ENCODE results near the gene CAMK2N1. TPM values are rescaled to one million over a fixed set of nuclear protein-coding genes. Genes with fewer than 3 reads are reported as not detected.

The CAMK2N1 gene
- total and polyA plus RNA-seq, 12 donors = 0.89 to 68.7 (median 32.6) TPM

DNA sequence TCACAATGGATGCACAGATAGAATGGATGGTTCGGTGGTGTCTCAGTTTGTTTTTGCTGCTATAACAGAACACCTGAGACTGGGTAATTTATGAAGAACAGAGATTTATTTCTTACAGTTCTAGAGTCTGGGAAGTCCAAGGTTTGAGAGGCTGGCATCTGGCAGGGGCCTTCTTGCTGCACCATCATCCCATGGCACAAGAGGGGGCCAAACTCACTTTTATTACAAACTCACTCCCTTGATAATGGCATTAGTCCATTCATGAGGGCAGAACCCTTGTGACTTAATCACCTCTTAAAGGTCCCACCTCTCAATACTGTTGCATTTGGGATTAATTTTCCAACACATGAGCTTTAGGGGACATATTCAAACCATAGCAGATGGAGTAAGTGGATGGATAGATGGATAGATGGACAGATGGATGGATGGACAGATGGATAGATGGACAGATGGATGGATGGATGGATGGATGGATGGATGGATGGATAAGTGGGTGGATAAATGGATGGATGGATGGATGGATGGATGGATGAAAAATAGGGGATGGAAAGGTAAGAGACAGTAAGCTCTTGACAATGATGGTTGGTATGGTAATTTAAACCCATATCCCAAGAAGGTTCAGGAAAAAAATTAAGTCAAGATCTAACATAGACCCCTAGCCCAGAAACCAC, 16.5 kb downstream of the CAMK2N1 start:
- H3K4me1 ChIP-seq (replicated peaks in 1 of 2) = peaks cover 0 to 12% of the 10 kb centered on the region in 2 donors
- intact Hi-C loops (cut with DNase I) = no loop called here
- no peak for TF ChIP-seq POLR2A (IDR thresholded peaks at IDR 0.05)
- TF ChIP-seq, protein P1, sequence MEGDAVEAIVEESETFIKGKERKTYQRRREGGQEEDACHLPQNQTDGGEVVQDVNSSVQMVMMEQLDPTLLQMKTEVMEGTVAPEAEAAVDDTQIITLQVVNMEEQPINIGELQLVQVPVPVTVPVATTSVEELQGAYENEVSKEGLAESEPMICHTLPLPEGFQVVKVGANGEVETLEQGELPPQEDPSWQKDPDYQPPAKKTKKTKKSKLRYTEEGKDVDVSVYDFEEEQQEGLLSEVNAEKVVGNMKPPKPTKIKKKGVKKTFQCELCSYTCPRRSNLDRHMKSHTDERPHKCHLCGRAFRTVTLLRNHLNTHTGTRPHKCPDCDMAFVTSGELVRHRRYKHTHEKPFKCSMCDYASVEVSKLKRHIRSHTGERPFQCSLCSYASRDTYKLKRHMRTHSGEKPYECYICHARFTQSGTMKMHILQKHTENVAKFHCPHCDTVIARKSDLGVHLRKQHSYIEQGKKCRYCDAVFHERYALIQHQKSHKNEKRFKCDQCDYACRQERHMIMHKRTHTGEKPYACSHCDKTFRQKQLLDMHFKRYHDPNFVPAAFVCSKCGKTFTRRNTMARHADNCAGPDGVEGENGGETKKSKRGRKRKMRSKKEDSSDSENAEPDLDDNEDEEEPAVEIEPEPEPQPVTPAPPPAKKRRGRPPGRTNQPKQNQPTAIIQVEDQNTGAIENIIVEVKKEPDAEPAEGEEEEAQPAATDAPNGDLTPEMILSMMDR (IDR thresholded peaks at IDR 0.05) = peak in 3 of 6 experiments; percentile 37 to 49 (median 40)
- no peaks in the 10 kb centered on the region for H3K36me3 ChIP-seq (replicated peaks in 1 of 2)
- no peaks in the 10 kb centered on the region for H3K9me3 ChIP-seq (replicated peaks in 1 of 3)
- no peak overlapping the region for H3K4me3 ChIP-seq
- DNase-seq = peak in 2 of 7 donors; percentile 17 to 33
- H3K27ac ChIP-seq = no peak overlapping the region
- 87 to 100% (median 93%) methylated on average over 1 of the region's 1 CpG for WGBS, 4 donors
- H3K27me3 ChIP-seq = no peaks in the 10 kb centered on the region

DNA sequence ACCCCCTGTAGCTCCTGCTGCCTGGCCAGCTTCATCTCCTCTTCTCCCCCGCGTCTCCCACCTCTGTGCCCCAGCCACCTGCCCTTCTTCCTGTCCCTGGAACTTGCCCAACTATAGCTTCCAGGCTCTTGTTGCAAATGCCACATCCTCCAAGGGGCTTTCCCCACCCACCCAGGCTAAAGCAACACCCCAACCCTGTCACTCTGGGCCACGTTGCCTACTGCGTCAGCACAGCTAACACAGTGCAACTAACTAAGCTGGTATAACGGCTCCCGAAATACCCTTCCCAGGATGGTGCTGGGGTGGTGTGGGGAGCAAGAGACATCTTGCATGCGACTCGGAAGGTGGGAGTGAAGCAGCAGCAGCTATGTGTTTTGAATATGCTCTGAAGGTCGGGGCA, 19.7 kb downstream of the CAMK2N1 start:
- Histone ChIP-seq H3K27ac (no peak overlapping the region), H3K4me3 (no peak overlapping the region), H3K27me3 (no peaks in the 10 kb centered on the region), H3K36me3 (replicated peaks in 1 of 2) (no peaks in the 10 kb centered on the region), H3K4me1 (replicated peaks in 1 of 2) (no peaks in the 10 kb centered on the region), H3K9me3 (replicated peaks in 1 of 3) (no peaks in the 10 kb centered on the region)
- TF ChIP-seq POLR2A (IDR thresholded peaks at IDR 0.05) = no peak
- no peak for DNase-seq
- WGBS, 4 donors = 78 to 82% (median 80%) methylated on average over 9 of the region's 9 CpGs
- intact Hi-C loops (cut with DNase I) = no loop called here

DNA sequence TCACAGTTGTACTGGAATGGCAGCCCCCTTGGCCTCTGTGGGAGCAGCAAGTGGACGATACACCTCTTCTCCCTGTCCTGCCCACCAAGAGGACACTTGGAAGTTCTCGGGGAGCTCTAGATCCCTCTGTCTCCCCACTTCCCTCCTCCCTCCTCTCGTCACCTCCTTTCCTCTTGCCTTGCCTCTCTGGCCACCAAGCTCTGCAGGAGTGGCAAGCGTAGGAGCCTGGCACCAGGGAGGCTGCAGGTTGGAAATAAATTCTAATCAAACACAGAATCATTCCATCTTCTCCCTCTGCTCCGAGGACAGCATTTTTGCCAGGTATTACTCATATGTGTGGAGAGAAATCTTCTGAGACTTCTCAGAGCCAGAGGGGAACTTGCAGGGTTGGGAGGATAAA, 20.8 kb downstream of the CAMK2N1 start:
- TF ChIP-seq, protein P1 (IDR thresholded peaks at IDR 0.05) = no peak
- TF ChIP-seq POLR2A (IDR thresholded peaks at IDR 0.05) = no peak
- Histone ChIP-seq H3K4me1 (replicated peaks in 1 of 2) (no peaks in the 10 kb centered on the region), H3K36me3 (replicated peaks in 1 of 2) (no peaks in the 10 kb centered on the region), H3K9me3 (replicated peaks in 1 of 3) (no peaks in the 10 kb centered on the region), H3K27ac (no peak overlapping the region), H3K4me3 (no peak overlapping the region), H3K27me3 (no peaks in the 10 kb centered on the region)
- intact Hi-C loops (cut with DNase I) = no loop called here
- 67 to 71% (median 69%) methylated on average over 5 of the region's 5 CpGs for WGBS, 4 donors
- DNase-seq = no peak

DNA sequence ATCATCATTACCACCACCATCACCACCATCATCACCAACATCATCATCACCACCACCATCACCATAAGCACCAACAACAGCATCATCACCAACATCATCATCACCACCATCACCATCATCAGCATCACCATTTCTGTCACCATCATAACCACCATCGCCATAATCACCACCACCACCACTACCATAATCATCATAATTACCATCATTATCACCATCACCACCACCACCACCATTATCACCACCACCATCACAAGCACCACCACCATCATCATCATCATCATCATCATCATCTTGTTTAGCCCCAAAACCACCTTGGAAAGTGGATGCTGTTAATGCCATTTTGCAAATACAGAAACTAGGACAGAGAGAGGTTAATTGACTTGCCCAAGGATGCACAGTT, 22.5 kb downstream of the CAMK2N1 start:
- intact Hi-C loops (cut with DNase I) = no loop called here
- no peaks in the 10 kb centered on the region for H3K9me3 ChIP-seq (replicated peaks in 1 of 3)
- no peaks in the 10 kb centered on the region for H3K4me1 ChIP-seq (replicated peaks in 1 of 2)
- H3K27ac ChIP-seq = no peak overlapping the region
- no peak for TF ChIP-seq POLR2A (IDR thresholded peaks at IDR 0.05)
- TF ChIP-seq, protein P1 (IDR thresholded peaks at IDR 0.05) = no peak
- 79 to 94% (median 86%) methylated on average over 1 of the region's 1 CpG for WGBS, 4 donors
- no peak overlapping the region for H3K4me3 ChIP-seq
- no peaks in the 10 kb centered on the region for H3K27me3 ChIP-seq
- H3K36me3 ChIP-seq (replicated peaks in 1 of 2) = no peaks in the 10 kb centered on the region
- DNase-seq = no peak

DNA sequence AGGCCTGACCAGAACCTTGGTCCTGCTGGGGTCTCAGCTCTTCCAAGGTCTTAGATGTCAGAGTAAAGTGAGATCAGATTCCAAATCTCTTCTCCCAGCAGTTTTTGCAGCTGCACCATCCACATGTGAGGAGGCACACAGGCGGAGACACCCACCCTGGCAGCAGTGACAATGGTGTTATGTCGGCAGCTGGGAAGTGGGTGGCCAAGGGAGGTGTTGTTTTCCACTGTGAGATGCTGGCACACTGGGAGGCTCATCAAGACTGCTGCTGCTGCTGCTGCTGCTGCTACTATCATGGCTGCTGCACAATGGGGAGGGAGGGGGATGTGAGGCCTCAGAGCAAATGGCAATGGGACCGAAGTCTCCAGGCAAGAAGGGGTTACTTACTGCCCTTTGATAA, 23.6 kb downstream of the CAMK2N1 start:
- TF ChIP-seq, protein P1 (IDR thresholded peaks at IDR 0.05) = no peak
- no peak for TF ChIP-seq POLR2A (IDR thresholded peaks at IDR 0.05)
- Histone ChIP-seq H3K27ac (no peak overlapping the region), H3K4me3 (no peak overlapping the region), H3K27me3 (no peaks in the 10 kb centered on the region), H3K9me3 (replicated peaks in 1 of 3) (no peaks in the 10 kb centered on the region), H3K36me3 (replicated peaks in 1 of 2) (no peaks in the 10 kb centered on the region), H3K4me1 (replicated peaks in 1 of 2) (no peaks in the 10 kb centered on the region)
- no peak for DNase-seq
- intact Hi-C loops (cut with DNase I) = no loop called here
- WGBS, 4 donors = 89 to 100% (median 93%) methylated on average over 2 to 3 of the region's 3 CpGs; no CpG with 5 or more reads in 1 of the 4 donors

Measured in adrenal gland (tissue), 12 donors.